ENCODE results near the gene TMEM184B.

The TMEM184B gene

DNA sequence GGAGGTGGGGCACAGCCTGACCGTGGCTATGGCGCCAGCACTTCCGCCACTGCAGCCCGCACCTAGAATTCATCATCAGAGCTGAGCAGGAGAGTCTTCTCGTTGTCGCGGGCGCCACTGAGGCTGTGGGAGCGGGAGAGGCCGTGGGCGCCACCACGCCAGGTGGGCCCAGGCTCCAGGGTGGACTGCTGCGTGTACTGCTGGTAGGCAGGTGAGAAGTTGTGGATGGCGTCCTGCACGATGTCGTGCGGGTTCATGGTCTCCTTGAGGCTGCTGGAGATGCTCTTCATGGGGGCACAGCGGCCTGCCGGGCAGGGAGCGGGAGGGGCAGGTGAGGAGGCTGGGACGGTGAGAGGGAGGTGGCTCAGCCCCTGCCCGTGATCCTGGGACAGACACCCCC lies 51.4 kb downstream of the TMEM184B start:
- no peak for DNase-seq

DNA sequence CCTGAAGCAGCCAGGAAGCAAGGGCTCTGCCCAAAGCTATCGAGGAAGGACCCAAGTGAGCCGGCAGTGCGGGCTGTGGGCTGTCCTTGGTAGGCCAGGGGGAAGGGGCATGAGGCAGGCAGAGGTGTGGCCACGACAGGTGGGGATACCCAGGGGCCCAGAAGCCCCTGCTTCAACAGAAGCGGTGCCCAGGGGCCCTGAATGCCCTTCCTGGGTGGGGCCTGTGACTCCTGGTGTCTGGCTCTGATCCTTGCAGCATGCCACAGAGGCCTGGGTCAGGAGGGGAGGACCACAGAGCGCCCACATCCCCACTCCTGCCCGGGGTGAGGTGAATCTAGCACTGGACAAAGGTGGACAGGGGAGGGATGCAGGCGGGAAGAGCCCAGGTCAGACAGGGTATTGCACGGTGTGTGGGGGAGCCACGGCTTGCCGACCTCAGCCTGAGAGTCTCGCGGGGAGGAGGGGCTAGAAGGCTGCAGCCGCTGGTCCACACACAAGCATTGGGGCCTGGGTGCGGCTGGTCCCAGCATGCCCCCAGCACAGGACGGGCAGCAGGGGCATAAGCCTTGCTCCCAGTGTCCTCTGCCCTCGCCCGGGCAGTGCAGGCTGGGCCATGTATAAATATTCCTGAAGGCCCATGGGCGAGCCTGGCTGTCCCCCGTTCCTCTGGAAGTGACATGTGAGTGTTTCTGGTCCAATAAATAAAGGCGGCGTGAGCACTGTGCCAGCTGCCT lies 52.0 kb downstream of the TMEM184B start:
- DNase-seq, result no peak

DNA sequence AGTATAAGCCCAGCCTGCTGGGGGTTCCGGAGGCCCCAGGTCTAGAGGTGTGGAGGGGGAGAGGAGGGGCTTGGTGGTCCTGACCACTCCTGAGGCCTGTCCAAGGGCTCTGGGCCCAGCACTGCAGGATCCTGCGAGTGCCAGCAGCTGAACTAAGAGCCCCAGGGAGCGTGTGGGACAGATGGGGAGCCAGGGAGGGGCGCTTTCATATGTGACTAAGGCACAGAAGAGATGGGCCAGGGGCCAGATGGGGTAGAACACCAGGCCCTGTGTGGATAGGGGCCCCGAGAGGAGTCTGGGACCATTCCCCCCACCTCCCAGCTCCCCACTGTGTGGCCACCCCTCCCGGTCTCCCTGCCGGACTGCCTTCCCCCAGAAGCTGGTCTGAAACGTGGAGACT lies 52.6 kb downstream of the TMEM184B start:
- DNase-seq, result no peak

DNA sequence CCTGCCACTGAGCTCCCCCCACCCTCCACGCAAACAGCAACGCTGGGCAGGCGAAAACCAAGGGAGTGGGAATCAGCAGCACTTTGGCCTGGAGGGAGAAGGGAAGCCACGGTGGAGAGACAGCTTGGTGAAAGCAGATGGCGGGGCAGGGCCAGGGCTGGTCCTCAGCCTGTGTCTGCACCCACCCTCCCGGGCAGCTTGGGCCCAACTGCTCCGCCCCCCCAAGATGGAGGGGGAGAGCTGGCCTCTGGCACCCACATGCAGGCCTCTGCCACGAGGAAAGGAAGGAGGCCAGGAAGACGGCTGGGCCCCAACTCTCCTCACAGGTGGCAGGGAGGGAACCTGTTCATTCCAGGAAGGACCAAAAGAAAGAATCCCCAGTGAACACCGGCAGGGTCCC lies 53.2 kb downstream of the TMEM184B start:
- no peak for DNase-seq

DNA sequence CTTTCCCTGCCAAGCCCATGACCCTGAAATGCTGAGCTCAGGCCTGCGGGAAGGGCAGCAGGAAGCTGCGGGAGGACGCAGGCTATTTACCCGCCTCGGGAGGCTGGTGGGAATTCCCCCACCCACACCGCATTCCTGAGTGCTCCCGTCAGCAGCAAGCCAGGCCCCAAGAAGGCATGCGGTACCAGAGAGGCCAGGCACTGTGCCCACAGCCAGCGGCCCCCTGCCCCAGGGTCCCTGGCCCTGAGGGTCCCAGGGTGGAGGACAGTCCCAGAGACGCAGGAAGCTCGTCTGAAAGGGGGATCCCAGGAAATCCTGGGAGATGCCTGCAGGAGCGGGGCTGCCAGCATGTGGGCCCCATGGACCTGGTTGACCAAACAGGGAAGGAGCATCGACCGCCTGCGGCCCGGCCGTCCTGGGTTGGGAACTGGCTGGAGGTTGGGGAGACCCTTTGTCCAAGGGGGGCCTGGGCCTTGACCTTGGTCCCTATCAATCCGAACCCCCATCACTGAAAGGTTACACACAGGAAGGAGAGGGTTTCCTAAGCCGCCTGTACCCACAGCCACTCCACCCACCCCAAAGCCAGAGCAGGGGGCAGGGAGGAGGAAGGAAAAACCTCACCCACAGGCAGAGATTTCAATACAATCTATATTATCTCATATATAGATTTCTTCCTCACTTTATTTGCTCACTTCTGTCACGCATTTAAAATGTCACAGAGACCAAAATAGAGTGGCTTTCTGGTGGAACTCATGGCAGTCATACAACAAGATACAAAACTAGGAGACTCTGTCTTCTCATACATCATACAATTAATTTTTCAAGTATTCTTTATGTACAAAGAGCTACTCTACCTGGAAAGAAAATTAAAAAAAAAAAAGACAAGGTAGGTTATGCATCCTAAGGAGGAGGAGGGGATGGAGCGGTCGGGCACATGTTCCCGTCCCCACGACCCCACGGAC lies 53.9 kb downstream of the TMEM184B start:
- DNase-seq, result no peak

DNA sequence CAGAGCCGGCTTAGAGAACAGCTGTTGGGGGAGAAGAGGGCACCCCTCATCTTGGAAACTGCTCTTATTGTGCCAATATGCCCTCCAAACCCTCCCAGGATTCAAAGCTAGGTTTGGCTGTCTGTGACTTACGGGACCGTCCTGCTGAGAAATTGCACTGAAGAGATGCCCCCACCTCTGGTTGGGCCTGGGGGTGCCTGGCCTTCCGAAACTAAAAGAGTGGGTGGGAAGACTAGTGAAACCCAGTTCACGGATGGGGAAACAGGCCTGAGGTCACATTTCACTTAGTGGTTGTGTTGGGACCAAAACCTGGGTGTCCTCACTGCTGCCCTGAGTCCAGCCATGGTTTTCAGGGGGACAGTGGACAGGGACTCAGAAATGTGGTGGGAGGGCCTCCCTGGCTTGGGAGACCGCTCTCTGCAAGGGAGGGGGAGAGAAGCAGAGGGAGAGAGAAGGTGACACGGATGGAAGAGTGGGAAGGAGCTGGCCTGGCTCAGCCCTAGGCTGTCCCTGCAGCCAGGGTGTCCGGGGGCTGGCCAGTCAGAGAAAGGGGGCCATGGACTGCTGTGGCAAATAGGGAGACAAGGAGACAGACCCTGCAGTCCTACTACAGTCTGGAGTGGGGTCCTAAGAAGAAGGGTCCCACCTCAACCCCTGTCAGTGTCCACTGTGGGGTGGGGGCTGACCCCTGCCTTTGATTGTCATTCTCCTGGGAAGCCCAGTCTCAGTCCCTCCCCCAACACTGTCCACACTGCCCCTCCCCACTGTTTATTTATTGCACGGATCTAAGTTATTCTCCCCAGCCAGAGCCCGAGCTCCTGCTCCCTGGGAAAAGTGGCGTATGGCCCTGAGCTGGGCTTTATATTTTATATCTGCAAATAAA lies 57.4 kb downstream of the TMEM184B start:
- DNase-seq, result no peak

DNA sequence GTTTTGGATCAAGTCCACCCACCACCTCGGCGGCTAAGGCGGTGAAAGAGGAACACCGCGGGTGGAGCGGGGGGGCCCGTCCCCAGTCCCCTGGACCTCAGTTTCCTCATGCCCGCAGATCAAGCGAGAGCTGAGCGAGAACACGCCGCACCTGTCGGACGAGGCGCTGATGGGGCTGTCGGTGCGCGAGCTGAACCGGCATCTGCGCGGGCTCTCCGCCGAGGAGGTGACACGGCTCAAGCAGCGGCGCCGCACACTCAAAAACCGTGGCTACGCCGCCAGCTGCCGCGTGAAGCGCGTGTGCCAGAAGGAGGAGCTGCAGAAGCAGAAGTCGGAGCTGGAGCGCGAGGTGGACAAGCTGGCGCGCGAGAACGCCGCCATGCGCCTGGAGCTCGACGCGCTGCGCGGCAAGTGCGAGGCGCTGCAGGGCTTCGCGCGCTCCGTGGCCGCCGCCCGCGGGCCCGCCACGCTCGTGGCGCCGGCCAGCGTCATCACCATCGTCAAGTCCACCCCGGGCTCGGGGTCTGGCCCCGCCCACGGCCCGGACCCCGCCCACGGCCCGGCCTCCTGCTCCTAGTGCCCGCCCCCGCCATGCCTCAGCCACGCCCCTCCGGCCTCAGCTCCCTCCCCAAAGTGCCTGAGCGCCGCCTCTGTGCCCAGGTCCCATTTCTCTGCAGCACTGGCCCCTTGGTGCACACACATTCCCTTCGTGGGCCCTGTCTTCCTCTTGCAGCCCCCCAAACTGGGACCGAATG lies 58.3 kb downstream of the TMEM184B start:
- DNase-seq, result no peak

DNA sequence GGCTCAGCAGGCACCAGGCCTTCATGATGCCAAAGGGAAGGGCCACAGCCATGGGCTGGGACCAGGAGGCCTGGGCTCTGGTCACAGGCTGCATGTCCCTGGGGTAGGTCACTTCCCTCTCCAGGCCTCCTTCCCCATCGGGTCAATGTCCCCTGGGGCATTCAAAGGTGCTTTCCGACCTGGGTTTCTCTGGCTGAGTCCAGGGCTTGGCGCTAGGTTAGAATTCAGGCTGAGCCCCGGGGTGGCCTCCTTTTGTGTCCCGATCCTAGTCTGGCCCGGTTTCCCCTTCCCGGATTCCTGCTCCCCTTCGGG lies 58.9 kb downstream of the TMEM184B start:
- DNase-seq, result no peak

DNA sequence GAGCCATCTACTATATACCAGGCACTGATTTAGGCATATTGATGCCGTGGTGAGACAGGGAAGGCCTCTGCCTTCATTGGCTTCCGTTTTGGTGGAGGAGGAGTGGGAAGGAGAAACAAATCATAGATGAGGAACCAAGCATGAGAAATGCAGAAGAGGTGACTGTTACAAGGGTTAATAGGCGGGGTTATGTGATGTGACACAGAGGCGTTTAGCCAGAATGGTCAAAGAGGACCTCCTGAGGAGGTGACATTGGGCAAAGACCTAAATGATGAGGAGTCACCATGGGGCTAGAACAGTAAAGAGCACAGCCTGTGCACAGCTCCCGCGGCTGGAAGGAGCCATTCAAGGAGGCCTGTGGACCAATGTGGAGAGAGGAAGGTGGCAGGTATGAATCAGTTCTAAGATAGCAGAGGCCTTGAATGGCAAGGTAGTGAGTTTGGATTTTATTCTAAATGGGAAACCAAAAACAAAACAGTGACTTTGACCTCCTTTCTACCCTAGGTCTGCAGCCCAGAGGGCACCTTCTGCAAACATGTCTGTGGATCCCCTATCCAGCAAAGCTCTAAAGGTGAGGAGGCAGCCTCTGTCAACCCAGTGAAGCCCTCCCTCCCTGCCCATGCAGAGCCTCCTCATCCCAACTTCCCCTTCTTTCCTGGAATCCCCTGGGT lies 59.4 kb downstream of the TMEM184B start:
- no peak for DNase-seq

DNA sequence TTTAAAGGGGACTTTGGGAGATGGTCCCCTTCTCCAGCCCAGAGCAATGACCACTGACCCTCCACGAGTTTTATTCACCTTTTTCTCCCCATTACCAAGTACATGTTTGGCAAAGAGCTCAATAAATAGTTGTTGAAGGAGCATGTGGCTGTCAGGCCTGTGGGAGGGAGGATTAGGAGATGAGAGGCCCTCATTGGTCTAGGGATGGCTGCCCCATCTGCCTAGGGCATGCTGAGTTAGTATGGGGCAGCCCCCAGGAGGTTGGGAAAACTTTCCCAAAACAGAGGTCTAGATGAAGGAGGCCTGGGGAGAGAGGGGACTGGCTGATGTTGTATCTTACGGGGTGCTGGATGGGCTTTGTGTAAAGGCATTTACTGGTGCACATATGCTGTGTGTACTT lies 60.4 kb downstream of the TMEM184B start:
- DNase-seq, result no peak

DNA sequence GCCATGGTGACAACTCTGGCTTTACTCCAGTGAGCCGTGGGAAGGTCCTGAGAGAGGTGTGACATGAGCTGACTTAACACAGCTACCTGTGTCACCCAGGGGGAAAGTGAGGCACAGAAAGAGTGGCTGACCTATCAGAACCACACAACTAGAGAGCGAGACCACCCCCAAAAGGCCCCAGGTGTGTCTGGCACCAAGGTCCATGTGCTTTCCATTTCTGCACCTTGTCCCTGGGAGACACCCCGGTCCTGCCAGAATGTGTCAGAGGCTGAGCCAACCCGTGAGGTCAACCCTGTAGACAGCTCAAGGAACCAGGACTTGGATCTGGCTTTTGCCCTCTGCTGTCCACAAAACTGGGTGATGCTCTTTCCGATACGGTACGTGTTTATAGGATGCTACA lies 61.3 kb downstream of the TMEM184B start:
- DNase-seq, result no peak

DNA sequence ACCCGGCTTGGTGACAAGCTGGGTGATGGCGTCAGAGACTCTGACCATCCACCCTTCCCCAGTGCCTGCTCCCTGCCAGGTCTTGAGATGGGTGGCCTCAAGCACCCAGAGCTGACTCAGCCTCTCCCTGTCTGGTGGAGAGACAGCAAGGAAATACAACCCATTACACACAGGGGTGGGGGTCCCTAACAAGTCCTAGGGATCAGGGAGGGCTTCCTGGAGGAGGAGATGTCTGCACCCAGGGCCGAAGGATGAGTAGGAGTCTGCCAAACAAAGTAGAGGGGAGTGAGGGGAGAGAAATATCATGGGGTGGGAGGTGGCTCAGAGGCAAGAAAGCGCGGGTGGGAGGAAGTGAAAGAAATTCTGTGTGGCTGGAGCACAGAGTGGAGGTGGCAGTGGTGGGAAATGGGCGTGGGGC lies 64.2 kb downstream of the TMEM184B start:
- no peak for DNase-seq

DNA sequence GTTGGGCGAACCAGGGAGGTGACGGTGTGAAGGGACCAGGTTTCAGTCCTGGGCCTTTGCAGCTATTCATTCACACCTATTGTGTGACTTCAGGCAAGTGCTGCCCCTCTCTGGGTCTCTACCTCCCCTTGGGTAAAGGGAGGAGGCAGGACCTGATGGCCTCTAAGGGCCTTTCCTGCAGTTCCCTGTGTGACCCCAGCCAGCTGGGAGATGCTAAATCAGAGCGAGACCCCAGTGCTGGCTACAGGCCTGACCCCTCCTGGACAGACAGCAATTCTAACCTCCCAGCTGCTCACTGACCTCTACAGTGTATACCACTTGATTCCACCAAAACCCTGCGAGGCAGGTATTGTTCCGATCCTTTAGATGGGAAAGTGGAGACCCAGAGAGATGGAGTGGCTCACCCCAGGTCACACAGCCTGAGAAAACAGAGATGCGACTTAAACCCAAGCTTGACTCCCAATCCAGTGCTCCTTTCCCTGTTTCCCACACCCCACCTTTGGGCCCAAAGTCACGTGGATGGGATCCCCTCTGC lies 64.8 kb downstream of the TMEM184B start:
- no peak for DNase-seq

DNA sequence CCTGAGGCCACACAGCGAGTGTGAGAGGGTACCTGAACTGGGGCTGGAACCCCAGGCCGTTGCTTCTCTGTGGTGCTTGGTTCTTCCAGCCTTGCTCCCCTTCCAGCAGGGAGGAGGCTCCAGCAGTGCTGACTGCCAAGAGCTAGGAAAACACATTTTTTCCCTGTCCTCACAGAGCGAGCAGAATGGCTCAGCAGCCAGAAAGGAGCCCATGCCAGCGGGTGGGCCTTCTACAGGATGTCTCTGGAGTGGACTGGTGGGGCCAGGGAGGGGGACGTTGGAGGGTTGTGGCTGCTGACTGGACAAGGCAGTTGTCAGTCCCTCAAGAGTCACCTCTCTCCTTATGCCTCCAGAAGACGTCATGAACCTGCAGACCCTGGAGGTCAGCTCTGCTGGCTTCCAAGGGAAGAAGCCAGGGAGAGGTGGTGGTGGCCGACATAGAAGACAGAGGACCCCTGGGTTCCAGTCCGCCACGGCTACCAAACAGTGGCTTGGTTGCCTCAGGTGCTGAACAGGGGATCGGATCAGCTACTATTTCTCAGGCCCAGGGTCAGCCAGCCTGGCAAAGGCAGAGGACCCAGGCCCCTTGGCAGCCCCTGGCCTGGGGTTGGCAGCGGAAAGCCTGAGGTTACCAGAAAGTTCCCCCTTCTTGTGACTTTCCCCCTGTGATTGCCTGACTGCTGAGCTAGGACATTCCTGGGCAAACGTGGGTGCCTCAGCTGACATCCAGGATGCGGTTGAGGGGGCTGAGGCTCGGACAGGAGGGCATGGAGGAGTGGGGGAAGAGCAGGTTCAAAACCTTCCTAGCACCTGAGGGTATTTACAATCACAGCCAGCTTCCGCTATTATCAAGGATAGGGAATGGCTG lies 67.3 kb downstream of the TMEM184B start:
- DNase-seq, result no peak

DNA sequence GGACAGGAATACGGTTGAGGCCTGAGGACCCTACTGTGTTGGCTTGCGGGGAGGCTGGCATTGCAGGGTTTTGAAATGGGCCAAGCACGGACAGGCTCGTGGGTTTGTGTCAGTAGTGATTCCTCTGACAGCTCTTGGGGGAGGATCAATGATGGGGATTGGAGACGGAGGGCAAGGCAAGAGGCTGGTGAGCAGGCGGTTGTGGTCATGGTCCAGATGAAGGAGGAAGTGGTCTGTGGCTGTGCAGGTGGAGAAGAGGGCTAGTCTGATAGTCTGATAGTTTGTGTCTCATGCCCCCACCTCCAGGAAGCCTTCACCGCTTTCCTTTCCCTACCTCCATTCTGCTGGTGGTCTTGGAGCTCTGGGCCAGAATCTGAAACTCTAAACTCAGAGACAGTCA lies 68.0 kb downstream of the TMEM184B start:
- DNase-seq, result no peak

DNA sequence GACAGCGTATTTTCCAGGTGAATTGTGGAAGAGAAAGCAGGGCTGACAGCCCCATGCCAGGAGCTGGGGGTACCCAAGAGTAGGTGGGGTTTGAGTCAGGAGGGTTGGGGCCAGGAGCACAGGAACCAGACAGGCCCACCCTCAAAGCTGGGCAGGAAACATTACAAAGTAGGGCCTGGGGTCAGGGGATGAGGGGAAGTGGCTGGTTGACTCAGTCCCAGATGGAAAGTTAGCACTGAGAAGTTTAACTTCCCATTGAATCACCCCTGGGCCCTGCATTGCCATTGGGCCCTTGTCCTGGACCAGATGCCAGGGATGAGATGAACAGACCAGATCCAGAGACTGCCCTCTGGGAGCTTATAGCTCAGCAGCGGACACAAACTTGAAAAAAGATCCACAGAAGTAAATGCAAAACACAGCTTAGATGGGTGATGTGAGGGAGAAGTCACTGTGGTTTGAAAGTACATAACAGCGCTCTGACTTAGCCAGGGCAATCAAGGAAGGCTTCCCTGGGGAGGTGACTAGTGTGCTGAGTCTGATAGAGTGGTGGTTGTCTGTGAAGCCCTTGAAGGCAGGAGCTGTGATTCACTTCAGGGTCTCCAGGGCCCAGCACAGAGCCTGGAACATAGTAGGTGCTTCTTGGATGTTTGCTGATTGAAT lies 68.8 kb downstream of the TMEM184B start:
- no peak for DNase-seq

DNA sequence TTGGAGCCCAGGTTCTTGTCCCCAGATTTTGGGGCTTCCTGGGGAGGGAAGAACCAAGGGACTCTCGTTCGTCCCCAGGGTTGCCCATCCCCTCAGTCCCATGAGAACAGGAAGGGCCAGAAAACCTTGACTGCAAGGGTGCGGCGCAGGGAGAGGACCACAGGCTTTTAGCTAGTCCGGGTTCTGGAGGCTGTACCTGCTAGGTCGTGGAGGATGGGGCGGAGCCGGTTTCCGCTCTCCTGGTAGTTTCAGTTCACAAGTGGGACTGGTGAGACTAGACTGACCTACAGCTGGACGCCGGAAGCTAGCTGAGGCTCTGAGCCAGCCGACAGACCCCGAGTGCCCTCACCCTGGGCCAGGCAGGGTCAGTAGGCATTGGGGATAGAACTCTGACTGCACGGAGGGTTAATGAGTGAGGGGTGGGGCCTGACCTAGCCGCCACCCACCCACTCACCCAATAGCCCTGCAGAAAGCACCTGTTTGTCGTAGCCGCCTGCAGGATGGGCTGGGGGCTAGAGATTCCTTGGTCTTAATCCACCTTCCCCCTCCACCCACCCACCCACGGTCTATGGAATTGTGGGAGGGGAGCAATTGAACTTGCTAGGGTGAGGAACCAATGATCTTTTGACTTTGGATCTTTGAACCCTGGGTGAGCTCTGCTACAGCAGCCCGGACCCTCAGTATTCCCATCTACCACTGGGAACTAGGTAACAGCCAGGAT lies 69.6 kb downstream of the TMEM184B start:
- DNase-seq, result no peak

DNA sequence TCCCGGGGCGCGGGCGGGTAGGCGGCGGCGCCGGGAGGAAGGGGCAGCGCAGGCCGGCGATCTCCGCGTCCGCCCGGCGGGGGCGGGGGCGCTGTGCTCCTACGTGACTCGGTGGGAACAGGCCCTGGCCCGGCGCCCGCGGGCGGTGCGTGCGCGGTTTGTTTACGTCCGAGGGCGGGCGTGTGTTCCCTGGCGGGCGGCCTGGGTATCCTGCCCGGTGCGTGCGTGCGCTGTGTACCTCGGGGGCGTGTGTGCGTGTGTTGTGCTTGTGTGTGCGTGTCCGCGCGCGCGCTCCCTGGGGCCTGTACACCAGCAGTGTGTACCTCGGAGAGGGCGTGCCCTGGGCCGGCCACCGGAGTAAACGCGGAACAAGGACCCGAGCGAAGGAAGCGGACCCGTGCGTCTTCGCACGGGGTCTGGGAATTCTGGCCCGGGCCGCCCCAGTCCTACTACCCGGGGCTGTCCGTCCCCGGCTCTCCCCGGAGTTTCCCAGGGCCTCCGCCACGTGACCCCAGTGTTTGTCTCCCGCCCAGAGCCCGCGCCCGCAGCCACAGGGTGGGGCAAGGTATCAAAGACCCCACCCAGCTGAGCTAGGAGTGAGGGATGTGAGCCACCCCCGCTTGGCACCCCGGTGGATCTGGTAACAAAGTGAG lies 70.2 kb downstream of the TMEM184B start:
- DNase-seq, result no peak
